Skin epidermis (tissue), 12 donors: ENCODE data around the gene ADAMTS2.

Experiments
- H3K27ac ChIP-seq, 21 experiments: fragments of 200-600 bp; sonication (generic) in 11 of 21; one replicate each; pipeline ENCODE4 v1.5.0; 2020; ENCODE audit warnings: mild to moderate bottlenecking in 3 of 21, inconsistent platforms in 2 of 21, moderate library complexity in 2 of 21
- H3K4me3 ChIP-seq, 7 experiments: fragments of 200-600 bp; sonication (generic) in 2 of 7; one replicate each; pipeline ENCODE4 v1.5.0; 2020; ENCODE audit warnings: inconsistent platforms in 2 of 7, mild to moderate bottlenecking in 2 of 7, moderate library complexity in 1 of 7

The ADAMTS2 gene

GRCh38 chr5:179246227-179246626 lies 99.0 kb downstream of the ADAMTS2 start:
- no peak overlapping the region for H3K27ac ChIP-seq
- no peak overlapping the region for H3K4me3 ChIP-seq

GRCh38 chr5:179245031-179245430 lies 100.2 kb downstream of the ADAMTS2 start:
- no peak overlapping the region for H3K4me3 ChIP-seq
- H3K27ac ChIP-seq, result no peak overlapping the region

DNA sequence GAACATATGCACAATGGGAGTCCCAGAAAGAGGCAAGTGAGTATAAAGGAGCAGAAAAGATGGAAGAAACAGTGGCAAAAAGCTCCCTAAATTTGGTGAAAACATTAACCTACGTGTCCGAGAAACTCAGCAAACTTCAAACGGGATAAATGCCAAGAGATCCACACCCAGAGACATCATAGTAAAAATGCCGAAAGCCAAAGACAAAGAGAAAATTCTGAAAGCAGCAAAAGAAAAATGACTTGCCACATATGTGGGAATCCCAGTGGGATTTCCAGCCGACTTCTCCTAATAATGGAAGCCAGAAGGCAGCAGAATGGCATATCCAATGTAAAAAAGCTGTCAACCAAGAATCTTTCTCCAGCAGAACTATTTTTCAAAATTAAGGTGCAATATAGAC lies 101.2 kb downstream of the ADAMTS2 start:
- H3K4me3 ChIP-seq, result no peak overlapping the region
- H3K27ac ChIP-seq, result peak overlapping the region in 1 of 21 experiments; percentile 3

DNA sequence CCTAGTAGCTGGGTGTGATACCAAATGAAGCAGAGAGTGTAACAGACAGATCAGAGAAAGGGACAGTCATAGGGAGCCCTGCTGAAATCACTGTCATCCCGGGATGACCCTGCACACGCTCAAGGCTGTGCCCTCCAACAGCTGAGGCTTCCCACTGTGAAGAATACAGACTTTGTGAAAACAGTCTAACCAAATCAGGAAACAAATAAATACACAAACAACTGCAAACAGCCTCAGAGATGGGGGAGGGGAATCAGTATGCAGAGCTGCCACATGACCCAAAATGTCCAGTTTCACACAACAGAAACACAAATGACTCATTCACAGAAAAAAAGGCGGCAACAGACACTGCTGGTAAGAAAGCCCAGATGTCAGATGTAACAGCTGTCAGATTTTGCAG lies 101.9 kb downstream of the ADAMTS2 start:
- no peak overlapping the region for H3K4me3 ChIP-seq
- H3K27ac ChIP-seq, result peak overlapping the region in 3 of 21 experiments; percentile 18 to 55 (median 29)

DNA sequence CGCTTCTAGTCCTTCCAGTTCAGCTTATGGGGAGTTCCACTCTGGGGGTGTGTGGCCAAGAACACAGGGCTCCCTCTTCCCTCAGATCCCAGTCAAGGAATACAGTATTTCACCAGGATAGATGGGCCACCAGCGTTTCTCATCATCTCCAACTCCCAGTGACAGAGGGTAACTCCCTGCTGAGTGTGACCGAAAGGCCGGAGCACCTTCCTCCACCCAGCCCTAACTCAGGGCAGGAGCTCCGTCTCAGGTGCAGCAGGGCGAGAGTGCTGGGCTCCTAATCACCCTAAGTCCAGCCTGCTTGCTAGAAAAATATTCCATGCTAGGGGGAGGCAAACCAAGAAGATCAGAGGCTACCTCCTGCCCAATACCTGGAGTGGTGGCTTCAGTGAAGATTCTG lies 102.6 kb downstream of the ADAMTS2 start:
- H3K4me3 ChIP-seq, result no peak overlapping the region
- peak overlapping the region in 4 of 21 experiments; percentile 2 to 55 (median 40) for H3K27ac ChIP-seq

DNA sequence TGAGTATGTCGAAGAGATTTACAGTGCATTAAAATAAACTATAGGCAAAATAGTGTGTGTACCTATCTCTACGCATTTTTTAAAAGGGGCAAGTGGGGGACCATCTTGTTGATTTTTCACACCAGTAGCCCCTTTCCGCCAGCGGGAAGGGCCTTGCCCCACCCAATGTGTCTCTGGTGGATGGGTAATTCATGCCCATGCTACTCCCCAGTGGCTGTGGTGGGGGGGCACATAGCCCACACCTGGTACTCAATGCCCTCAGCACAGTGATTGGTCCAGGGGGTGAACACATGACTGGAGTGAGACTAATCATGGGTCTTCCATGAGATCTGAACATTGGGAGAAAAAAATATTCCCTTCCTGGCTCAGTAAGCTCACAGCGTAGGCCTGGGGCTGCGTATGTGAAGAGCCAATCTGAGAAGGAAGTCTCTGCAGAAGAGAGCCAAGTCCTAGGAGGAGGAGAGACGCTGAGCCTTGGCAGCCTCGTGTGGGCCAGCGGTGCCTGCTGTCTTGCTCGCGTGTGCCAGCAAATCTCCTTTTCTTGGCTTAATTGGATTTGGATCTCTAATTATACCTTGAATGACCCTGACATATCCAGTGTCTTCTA lies 103.4 kb downstream of the ADAMTS2 start:
- Histone ChIP-seq H3K27ac (peak overlapping the region in 3 of 21 experiments; percentile 2 to 51 (median 5)), H3K4me3 (no peak overlapping the region)

DNA sequence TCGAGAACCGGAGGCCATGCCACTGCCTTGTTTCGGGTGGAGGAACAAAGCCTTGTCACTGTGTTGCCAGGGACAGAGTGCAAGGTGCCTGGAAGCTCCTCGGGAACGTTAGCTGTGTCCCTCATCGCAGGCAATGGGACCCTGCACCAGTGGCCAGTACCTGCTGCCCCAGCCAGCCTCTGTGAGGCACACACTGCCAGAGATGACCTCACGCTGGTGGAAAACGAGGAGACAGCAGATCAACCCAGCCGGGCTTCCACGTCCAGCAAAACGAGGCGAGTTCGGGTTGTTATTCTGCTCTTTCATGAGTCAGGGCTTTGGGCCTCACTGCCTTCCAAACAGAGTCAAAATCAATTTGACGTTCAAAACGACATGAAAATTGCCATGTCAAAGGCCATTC lies 104.1 kb downstream of the ADAMTS2 start:
- peak overlapping the region in 1 of 21 experiments; percentile 7 for H3K27ac ChIP-seq
- H3K4me3 ChIP-seq, result no peak overlapping the region

- Histone ChIP-seq H3K4me3 (no peak overlapping the region), H3K27ac (peak overlapping the region in 1 of 21 experiments; percentile 7)
Observed at GRCh38 chr5:179240561-179240960, 104.7 kb downstream of the ADAMTS2 start.

GRCh38 chr5:179239256-179240135 lies 105.8 kb downstream of the ADAMTS2 start:
- H3K27ac ChIP-seq, result no peak overlapping the region
- H3K4me3 ChIP-seq, result no peak overlapping the region

DNA sequence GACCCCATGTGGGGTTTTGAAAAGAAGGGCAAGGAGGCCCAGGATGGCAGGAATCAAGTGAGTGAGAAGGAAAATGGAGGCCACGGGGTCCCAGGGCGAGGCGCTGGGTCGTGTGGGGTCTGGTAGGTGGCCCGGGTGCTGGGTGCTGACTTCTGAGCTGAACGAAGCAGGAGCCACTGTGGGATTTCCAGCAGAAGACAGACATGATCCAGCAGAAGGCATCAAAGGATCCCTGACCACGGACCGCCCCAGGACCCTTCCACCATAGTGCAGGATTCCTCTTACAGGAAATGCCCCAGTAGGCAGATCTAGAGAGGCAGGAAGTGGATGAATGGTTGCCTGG lies 106.7 kb downstream of the ADAMTS2 start:
- Histone ChIP-seq H3K27ac (no peak overlapping the region), H3K4me3 (no peak overlapping the region)

- Histone ChIP-seq H3K4me3 (no peak overlapping the region), H3K27ac (no peak overlapping the region)
Observed at GRCh38 chr5:179237770-179238627, 107.3 kb downstream of the ADAMTS2 start.

- no peak overlapping the region for H3K4me3 ChIP-seq
Observed at GRCh38 chr5:179235416-179236400, 109.6 kb downstream of the ADAMTS2 start.

DNA sequence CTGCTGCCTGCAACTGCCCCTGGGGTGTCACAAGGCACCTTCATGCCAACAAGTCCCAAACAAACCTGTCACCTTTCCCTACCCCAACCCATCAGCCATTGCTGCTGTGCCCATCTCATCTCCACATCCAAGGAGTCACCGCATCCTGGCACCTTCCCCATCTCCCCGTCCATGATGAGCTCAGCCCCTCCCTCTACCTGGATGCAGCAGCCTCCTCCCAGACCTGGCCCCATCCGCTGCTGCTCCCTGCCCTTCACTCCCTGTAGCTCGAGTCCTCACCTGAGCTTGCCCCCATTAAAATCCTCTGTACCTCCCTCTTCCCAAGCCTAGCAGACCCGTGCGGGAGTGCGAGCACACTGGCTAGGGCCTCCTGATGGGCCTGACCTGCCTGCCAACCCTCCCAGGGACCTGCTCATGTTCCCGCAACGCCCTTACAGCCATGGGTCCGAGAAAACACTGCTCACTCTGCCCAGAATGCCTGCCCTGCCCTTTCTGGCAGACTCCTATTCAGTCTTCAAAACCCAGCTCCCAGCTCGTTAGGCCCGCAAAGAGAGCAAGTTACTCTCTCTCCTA lies 110.6 kb downstream of the ADAMTS2 start:
- no peak overlapping the region for H3K4me3 ChIP-seq

More at GRCh38 chr5:179235416-179236400, 109.6 kb downstream of the ADAMTS2 start:
- no peak overlapping the region for H3K27ac ChIP-seq

DNA sequence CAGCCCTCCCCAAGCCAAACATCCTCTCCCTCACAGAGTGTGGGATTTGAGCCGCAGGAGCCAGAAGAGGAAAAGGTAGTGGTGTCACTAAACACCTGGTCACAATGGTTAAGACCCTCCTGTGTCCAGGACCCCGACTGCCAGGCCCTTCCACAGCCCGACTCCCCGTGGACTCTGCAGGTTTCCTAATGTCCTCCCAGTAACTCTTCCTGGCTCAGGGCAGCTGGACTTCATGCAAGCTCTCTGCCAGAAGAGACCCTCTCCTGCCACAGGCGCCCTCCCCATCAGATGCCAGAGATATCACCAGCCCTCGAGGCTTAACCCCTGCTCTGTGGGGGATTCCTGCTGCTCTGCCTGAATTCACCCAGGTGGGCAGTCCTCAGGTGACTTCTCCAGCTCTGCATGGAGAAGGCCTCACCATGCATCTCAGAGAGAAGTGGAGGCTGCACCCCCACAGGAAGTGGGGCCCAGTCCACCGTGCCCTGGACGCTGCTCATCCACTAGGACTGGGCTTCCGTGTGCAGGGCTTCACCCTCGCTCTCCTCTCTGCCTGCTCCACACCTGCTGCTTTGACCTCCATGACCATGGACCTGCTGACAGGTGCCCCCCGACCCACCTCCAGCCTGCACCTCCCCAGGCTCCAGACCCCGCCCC lies 111.2 kb downstream of the ADAMTS2 start:
- H3K27ac ChIP-seq, result no peak overlapping the region
- H3K4me3 ChIP-seq, result no peak overlapping the region

More for the DNA sequence above, 110.6 kb downstream of the ADAMTS2 start:
- H3K27ac ChIP-seq, result no peak overlapping the region

DNA sequence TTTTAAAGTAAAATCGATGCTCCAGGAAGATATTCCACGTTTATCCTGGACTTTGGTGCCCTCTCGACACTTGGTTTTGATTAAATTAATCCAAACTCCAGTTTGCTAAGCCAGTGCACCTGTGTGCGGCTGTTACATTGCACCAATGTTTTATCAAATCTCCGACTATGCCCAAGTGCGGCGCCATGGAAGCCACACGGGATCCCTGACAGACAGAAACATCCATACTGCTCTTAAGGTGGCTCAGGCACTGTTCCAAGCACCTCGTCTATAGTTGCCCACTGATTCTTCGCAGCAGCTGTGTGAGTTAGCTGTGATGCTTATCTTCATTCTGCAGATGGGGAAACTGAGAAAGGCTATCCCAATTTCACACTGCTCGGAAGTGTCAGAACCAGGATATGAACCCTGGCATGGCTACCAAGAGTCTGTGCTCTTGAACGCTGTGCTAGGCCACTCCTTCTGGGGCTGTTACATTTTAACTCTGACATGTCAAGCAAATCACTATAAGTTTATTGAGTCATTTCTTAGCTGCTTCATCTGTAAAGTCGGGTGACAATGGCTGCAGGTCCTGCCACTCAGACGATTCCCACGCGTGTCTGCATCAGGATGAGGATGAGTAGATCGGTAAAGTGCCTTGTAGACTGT lies 113.0 kb downstream of the ADAMTS2 start:
- Histone ChIP-seq H3K27ac (no peak overlapping the region), H3K4me3 (no peak overlapping the region)

- H3K27ac ChIP-seq, result no peak overlapping the region
- no peak overlapping the region for H3K4me3 ChIP-seq
Observed at GRCh38 chr5:179231309-179231708, 114.0 kb downstream of the ADAMTS2 start.

DNA sequence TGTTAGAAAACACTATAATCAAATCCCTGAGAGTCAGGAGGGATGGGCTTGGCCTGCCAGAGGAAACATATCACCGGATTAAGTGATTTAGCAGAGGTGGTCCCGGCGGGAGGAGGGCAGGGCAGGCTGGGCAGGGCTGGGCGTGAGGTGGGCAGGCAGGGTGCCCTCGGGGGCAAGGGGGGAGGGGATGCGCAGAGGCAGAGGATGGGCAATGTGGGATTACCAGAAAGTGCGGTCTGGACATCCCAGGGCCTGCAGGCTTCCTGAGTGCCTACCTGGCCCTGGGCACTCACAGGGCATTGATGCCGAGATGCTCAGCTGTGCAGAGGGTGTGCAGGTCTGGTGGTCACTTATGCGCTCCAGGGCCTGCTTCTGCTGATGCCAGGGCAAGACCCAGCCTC lies 115.2 kb downstream of the ADAMTS2 start:
- Histone ChIP-seq H3K27ac (no peak overlapping the region), H3K4me3 (no peak overlapping the region)

GRCh38 chr5:179229331-179229831 lies 115.9 kb downstream of the ADAMTS2 start:
- no peak overlapping the region for H3K4me3 ChIP-seq
- no peak overlapping the region for H3K27ac ChIP-seq
